ENCODE results near the gene NFKBIB. TPM values are rescaled to one million over a fixed set of nuclear protein-coding genes. Genes with fewer than 3 reads are reported as not detected.

Gene NFKBIB
- polyA plus RNA-seq, 1 donor = 6.8 TPM

DNA sequence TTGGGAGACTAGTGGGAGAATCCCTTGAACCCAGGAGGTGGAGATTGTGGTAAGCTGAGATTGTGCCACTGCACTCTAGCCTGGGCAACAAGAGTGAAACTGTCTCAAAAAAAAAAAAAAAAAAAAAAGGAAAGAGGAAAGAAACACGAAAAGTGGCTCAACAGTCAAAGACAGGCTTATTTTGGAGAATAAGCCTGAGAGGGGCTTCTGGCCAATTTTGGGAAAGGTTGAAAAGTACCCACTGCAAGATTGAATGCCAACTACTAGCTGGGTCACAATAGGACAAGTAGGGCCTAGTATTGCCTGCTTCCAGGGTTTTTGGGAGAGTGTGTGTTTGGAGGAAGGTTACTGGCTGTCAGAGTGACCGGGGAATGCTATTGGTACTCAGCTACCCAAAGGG lies 58.5 kb downstream of the NFKBIB start:
- no peak for DNase-seq

Other genes with a start within 250 kb of the NFKBIB start
- 8.0 TPM for gene CAPN12, start 155.5 kb upstream of the NFKBIB start, polyA plus RNA-seq (ENCODE audit: insufficient read length)
- gene LGALS7, start 126.5 kb upstream of the NFKBIB start, polyA plus RNA-seq (ENCODE audit: insufficient read length) = 0.70 TPM
- gene LGALS7B, start 110.8 kb upstream of the NFKBIB start, polyA plus RNA-seq (ENCODE audit: insufficient read length) = not detected
- 2.0 TPM for gene LGALS4, start 87.0 kb upstream of the NFKBIB start, polyA plus RNA-seq (ENCODE audit: insufficient read length)
- 129 TPM for gene ECH1, start 68.2 kb upstream of the NFKBIB start, polyA plus RNA-seq (ENCODE audit: insufficient read length)
- 538 TPM for gene HNRNPL, start 50.0 kb upstream of the NFKBIB start, polyA plus RNA-seq (ENCODE audit: insufficient read length)
- gene RINL, start 21.7 kb upstream of the NFKBIB start, polyA plus RNA-seq (ENCODE audit: insufficient read length) = 7.4 TPM
- gene SIRT2, start 351 bp upstream of the NFKBIB start, polyA plus RNA-seq (ENCODE audit: insufficient read length) = 41.7 TPM
- 0.95 TPM for gene CCER2, start 12.2 kb downstream of the NFKBIB start, polyA plus RNA-seq (ENCODE audit: insufficient read length)
- gene SARS2, start 30.8 kb downstream of the NFKBIB start, polyA plus RNA-seq (ENCODE audit: insufficient read length) = 56.4 TPM
- 16.2 TPM for gene MRPS12, start 31.0 kb downstream of the NFKBIB start, polyA plus RNA-seq (ENCODE audit: insufficient read length)
- 88.0 TPM for gene FBXO17, start 75.8 kb downstream of the NFKBIB start, polyA plus RNA-seq (ENCODE audit: insufficient read length)
- 8.4 TPM for gene FBXO27, start 132.6 kb downstream of the NFKBIB start, polyA plus RNA-seq (ENCODE audit: insufficient read length)
- 0.78 TPM for gene ACP7, start 184.4 kb downstream of the NFKBIB start, polyA plus RNA-seq (ENCODE audit: insufficient read length)
- gene PAK4, start 225.8 kb downstream of the NFKBIB start, polyA plus RNA-seq (ENCODE audit: insufficient read length) = 46.1 TPM